ENCODE results near the gene ITFG1.
"Not testable (repeated sequence)": the region's sequence is repeated elsewhere in the genome, so short reads cannot be mapped to it uniquely, and the experiment has no call there.

The ITFG1 gene

GRCh38 chr16:47473004-47473403 is 12.1 kb upstream of the ITFG1 start:
- DNase-seq: not testable (repeated sequence)

DNA sequence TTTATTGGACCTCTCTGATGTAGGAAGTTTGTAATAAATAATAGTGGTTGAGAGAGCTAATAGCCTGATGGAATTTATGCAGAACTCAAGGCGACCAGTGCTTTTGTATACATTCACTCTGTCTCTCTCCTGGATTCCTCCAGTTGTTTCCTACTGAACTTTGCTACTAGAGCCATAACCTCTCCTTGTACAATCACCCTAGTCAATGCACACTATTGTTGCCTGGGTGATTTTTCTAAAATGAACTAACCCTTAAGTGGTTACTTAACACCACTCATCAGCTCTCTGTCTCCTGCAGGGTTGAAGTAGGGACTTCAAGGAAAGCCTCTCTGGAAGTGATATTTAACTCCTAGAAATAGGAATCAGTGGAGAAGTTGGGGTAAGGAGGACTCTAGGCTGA is 9.9 kb upstream of the ITFG1 start:
- DNase-seq: no peak

GRCh38 chr16:47470211-47470610 is 9.3 kb upstream of the ITFG1 start:
- no peak for DNase-seq

DNA sequence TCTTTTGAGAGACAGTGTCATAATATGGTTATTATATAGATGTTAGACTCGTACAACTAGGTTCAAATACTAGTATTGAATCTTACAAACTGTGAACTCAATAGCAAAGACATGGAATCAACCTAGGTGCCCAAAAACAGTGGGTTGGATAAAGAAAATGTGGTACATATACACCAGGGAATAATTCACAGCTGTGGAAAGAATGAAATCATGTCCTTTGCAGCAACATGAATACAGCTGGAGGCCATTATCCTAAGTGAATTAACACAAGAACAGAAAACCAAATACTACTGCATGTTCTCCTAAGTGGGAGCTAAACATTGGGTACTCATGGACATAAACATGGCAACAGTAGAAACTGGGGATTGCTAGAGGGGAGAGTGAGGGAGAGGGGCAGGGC is 8.4 kb upstream of the ITFG1 start:
- no peak for DNase-seq

DNA sequence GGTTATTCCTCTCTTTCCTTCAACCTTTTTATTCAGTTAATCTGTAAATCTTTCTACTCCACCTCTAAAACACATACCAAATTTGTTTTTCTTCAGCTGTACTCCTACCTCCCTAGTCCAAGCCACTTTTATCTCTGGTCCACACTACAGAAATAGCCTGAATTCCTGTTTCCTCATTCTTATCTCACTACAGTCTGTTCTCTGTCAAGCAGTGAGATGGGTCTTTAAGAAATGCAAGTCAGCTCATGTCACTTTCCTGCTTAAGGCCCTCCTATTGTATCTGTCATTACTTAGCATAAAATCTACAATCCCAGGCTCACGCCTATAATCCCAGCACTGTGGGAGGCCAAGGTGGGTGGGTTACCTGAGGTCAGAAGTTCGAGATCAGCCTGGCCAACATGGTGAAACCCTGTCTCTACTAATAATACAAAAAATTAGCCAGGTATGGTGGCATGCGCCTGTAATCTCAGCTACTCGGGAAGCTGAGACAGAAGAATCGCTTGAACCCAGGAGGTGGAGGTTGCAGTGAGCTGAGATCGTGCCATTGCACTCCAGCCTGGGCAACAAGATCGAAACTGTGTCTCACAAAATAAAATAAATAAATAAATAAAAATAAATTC is 7.3 kb upstream of the ITFG1 start:
- not testable (repeated sequence) for DNase-seq

- no peak for DNase-seq
Observed at GRCh38 chr16:47467501-47467900, 6.6 kb upstream of the ITFG1 start.

DNA sequence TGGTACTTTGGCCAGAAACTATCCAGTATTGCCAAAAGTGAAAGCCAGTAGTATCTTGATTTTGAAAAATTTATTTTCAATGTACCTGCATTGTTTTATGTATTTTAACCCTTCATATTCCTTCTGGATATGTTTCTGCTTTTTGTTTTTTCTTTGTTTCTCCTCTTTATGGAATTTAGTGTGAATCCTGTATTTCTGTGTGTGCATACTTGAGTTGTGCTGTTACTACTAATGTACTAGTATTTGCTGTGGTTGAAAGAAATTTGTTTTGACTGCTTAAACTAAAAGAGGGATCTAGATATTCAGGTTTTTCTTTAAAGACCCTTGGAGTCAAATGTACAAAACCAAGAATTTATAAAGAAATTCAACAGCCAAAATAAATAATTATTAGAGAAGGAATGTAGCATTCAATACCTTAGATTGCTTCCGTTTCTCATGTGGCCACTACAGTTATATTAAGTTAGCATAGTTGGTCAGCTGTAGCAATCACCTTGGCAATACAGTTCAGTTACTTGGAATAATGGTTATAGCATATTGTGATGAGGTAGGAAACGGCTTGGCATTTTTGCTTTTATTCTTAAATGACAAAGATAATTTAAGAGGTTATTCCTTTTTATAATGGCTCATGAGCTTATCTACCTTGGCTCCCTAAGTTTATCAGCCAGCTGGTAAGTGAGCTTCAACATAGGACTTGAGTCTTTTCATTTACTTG is 5.2 kb upstream of the ITFG1 start:
- no peak for DNase-seq

- DNase-seq: no peak
Observed at GRCh38 chr16:47463771-47464624, 3.1 kb upstream of the ITFG1 start.

DNA sequence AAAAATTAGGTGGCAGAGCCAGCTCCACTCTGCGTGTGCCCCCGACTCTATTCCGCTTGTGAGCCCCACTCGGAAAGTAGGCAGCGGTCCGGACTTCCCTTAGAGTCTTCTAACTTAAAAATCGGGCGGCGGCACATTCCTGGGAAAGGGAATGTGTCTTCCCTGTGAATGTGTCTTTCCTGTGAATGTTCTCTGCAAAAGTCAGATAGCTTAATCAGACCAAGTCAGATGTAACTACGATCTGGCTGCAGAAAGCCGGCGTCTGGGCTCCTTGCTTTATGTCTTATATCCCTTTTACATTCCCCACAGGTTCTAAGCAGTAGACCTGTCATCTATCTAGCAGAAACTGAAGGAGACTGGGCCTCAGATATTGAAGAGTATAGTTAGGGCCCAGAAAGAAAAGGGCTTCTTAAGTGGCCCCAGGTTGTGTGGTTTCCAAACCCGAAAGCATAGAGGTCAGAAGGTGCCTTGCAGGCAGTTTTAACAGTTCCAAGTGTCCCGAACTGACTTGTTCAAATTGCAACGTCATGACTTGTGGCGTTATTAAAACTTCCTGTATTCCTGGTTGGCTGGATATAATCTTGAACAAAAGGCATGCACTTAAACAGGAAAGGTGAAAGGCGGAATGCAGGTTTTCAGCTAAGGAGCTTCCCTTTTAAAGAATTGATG is 869 bp upstream of the ITFG1 start:
- peak; percentile 10 to 30 for DNase-seq

- DNase-seq: no peak
Observed at GRCh38 chr16:47460359-47460710, 528 bp downstream of the ITFG1 start.

GRCh38 chr16:47459603-47460002 is 1.3 kb downstream of the ITFG1 start:
- no peak for DNase-seq

- DNase-seq: no peak
Observed at GRCh38 chr16:47458331-47458730, 2.5 kb downstream of the ITFG1 start.

GRCh38 chr16:47449788-47450187 is 11.1 kb downstream of the ITFG1 start:
- no peak for DNase-seq

GRCh38 chr16:47448830-47449575 is 11.9 kb downstream of the ITFG1 start:
- DNase-seq: no peak

DNA sequence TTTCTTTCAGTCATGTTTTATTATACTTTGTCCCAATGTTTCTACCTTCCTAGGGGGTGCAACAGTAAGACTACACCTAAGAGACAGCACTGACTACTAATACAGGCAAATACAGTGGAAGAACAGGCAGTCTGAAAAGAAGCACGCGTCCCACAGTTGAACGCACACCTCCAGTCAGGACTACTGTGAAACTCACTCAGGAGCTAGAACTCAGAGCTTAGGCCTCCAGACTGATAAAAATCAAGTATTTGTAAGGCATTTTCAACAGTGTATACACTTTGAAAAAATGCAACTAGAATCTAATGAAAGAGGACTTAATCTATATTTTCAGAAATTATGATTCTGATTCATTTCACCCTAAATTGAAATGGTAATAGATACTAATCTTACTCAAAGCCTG is 14.4 kb downstream of the ITFG1 start:
- no peak for DNase-seq

DNA sequence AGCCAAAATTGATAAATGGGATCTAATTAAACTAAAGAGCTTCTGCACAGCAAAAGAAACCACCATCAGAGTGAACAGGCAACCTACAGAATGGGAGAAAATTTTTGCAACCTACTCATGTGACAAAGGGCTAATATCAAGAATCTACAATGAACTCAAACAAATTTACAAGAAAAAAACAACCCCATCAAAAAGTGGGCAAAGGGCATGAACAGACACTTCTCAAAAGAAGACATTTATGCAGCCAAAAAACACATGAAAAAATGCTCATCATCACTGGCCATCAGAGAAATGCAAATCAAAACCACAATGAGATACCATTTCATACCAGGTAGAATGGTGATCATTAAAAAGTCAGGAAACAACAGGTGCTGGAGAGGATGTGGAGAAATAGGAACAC is 18.0 kb downstream of the ITFG1 start:
- DNase-seq: not testable (repeated sequence)

DNA sequence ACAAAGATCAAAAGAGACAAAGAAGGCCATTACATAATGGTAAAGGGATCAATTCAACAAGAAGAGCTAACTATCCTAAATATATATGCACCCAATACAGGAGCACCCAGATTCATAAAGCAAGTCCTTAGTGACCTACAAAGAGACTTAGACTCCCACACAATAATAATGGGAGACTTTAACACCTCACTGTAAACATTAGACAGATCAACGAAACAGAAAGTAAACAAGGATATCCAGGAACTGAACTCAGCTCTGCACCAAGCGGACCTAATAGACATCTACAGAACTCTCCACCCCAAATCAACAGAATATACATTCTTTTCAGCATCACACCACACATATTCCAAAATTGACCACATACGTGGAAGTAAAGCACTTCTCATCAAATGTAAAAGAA is 20.8 kb downstream of the ITFG1 start:
- DNase-seq: not testable (repeated sequence)

GRCh38 chr16:47434274-47434673 is 26.6 kb downstream of the ITFG1 start:
- DNase-seq: not testable (repeated sequence)

DNA sequence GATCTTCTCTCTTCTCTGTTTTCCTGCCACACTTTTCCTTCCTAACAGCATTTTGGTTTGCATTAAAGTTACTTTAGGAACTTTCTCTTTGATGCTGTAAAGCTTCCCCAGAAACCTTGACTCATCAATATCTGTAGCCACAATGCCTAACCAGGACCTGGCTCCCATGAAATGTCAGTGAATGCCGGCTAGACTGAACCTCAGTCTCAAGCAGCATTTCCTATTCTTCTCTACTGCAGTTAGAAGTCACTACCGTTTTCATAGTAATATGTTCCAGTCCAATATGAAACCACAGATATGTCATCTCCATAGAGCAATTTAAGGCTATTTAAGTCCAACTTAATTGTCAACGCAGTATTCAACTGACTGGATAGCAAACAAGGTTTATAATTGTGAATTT is 28.9 kb downstream of the ITFG1 start:
- no peak for DNase-seq

GRCh38 chr16:47426806-47427205 is 34.1 kb downstream of the ITFG1 start:
- no peak for DNase-seq

DNA sequence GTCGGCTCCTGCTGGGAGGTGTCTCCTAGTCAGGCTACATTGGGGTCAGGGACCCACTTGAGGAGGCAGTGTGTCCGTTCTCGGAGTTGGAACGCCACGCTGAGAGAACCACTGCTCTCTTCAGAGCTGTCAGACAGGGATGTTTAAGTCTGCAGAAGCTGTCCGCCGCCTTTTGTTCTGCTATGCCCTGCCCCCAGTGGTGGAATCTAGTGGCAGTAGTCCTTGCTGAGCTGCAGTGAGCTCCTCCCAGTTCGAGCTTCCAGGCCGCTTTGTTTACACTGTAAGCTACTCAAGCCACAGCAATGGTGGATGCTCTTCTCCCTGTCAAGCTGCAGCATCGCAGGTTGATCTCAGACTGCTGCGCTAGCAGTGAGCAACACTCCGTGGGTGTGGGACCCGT is 36.0 kb downstream of the ITFG1 start:
- DNase-seq: no peak

GRCh38 chr16:47416869-47417268 is 44.0 kb downstream of the ITFG1 start:
- DNase-seq: no peak

DNA sequence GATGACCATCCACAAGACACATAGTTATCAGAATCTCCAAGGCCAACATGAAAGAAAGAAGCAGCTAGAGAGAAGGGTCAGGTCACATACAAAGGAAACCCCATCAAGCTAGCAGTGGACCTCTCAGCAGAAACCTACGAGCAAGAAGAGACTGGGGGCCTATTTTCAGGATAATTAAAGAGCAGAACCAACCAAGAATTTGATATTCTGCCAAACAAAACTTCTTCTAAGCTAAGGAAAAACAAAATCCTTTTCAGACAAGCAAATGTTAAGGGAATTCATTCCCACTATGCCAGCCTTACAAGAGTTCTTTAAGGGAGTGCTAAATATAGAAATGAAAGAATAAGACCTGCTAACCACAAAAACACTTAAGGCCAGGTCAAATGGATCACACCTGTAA is 47.8 kb downstream of the ITFG1 start:
- DNase-seq: no peak

Data from CD4-positive, alpha-beta T cell treated with Interleukin-1 beta for 1 hour (primary cell).